ENCODE data around the gene KAT6B. TPM values are rescaled to one million over a fixed set of nuclear protein-coding genes. Genes with fewer than 3 reads are reported as not detected.

Gene KAT6B
- polyA plus RNA-seq, 3 donors = 41.7 to 49.7 (median 47.0) TPM

DNA sequence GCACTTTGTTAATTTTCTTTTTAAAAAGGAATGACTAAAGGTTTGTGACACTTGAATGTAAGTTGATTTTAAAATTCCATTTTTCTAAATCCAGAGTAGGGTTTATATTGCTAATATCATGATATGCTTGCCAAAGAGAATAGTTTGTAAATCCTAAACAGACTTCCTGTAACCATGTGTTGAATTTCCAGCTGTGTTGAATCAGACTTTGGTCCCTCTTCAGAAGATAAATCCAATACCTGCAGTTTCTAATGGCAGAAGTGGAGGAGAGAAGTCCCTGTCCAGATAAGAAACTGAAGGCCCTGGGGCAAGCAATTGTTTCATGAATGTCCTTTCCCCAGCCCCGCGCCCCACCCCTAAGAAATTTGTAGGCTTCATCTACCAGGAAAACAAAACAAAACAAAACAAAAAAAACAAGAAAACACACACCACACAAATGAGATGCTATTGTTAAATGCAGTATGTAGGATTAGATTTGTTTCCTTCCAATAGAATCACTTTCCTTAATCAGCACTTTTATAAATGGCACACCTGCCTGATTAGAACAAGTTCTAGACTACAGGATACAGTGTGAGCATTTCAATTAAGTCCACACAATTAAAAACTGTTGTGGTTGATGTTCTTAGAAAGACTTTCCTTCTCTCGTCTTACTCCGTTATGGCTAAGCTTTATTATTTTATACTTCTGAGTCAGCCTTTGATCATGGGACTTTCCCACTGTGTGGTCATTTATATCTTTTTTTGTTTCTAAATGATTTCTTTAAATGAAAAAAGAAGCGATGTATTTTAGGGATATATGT, 122.8 kb downstream of the KAT6B start:
- no peak for DNase-seq

DNA sequence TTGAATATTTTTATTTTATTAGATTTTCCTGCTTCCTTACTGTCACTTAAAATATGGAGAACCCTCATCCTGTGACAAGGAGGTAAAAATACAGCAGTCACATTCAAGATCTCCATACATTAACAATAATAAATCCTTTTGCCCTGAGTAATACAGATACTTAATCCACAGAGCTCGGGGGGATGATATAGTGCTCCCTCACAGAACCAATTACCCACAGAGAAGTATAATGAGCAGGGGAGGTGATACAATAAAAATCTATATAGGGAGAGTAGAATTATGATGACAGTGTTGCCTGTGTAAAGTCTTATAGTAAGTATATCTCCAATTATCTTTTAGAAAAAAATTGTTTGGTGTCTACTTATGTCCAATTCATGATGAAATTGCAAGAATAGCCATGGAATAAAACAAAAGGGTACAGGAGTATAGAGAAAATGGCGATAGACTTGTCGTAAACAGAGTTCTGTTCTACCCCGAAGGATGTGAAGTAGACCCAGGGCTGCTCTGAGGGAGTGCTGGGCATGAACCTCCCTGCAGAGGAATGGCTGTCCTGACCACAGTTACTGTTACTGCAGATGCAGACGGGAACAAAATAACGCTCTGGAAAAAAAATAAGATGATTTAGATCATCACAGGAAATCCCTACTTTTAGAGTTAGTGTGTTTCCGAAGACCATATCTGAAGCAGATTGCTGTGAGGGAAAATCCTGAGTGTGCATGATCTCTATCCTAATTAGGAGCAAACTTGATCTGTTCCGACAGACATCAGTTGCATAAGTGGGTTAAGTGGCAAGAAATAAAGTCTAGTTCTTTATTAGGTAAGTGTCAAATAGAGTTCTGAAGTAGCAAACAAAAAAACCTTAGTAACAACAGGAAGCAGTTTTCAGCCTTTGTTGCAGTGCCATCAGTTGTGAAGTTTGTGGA, 123.7 kb downstream of the KAT6B start:
- DNase-seq = no peak

GRCh38 chr10:74953214-74953613, 126.8 kb downstream of the KAT6B start:
- DNase-seq = no peak

DNA sequence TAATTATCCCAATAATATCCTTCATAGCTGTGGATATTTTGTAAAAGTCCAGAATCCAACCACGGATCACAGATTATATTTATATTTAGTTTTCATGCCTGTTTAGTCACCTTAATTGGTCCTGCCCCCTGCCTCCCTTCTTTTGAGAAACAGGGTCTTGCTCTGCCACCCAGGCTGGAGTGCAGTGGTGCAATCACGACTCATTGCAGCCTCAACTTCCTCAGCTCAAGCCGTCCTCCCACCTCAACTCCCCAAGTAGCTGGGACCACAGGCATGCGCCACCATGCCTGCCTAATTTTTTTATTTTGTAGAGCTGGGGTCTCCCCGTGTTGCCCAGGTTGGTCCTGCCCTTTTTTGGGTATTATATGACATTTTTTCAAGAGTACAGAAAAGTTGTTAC, 129.4 kb downstream of the KAT6B start:
- DNase-seq = no peak

DNA sequence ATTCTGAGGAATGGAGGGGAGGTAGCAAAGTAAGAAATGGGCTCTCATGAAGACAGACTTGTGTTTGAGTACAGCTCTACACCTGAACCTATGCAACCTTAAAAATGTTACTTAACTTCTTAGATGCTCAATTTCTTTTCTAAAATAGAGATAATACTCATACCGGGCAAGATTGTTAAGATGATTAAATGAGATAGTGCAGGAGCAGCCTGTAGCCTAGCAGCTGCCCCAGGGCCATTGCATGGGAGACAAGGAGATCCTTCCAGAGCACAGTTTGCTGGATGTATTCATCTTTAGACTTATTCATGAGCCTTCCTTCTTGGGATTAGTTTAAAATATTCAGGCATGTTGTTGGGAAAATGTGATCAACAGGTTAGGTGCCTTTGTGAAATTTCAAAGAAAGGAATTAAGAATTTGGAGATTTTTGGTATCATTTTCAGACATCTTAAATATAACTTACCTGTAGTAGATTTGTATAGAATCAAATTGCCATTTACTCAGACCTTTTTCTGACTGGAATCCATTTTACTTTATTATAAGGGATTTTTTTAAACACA, 130.2 kb downstream of the KAT6B start:
- no peak for DNase-seq

DNA sequence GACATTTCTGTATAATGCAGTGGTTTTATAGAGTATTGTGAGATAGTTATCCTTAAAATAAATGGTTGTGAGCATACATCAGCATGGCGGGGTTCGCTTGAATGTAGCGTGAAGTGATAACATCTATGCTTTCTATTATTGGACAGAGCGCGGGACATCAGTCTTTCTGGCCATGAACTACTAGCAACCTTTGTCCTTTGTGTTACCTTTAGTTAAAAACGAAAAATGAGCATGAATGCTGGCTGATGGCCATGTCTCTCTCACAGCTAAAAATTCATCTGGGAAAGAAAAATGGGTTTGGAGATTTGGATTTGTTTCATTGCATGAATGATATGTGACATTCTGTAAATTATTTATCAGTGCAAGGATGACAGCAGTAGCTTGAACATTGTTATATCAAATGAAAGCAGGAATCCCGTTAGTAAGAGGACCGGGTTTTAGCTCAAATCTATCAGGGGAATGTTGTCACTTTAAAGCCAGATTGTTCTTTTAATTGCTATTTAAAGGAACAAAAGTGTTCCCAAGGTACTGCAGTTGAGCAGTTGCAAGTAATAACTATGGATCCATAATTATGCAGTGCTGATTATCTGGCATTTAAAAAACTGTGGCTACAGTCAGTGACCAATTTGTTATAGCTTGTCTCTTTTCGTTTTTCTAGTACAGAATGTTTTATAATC, 131.0 kb downstream of the KAT6B start:
- no peak for DNase-seq

DNA sequence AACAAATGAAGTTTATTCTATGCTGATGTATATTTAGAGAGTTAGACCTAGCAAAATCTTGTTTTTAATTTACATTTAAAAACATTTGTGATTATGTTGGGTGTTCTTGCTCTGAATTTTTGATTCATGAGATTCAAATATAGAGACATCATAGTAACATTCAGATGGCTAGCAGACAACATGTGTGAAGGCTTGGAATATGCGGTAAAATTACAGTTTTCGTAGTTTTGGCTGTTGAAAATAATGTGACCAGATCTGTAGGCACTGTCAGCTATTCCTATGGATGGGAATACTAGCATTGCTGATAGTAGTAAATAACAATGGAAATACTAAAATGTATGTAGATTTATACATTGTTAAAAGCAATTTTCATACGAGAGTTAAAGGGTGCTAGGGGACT, 131.9 kb downstream of the KAT6B start:
- DNase-seq = no peak

DNA sequence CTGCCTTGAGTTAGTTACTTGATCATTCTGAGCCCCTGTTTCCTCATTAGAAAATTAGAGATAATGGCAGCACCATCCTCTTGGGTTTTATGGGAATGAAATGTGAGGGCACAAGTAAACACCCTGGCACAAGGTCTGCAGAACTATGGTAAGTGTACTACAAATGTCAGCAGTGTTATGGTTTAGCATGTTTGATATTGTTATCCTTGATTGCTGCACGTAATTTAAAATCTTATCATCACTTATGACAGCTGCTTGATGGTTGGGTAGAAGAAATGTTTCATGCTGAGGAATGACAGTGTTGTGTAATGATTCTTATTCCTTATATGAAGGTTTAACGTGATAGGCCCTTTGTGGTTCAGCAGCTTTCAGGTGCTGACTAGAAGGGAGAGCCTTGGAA, 134.3 kb downstream of the KAT6B start:
- no peak for DNase-seq

- no peak for DNase-seq
These were observed 136.1 kb downstream of the KAT6B start for GRCh38 chr10:74962517-74962916.

DNA sequence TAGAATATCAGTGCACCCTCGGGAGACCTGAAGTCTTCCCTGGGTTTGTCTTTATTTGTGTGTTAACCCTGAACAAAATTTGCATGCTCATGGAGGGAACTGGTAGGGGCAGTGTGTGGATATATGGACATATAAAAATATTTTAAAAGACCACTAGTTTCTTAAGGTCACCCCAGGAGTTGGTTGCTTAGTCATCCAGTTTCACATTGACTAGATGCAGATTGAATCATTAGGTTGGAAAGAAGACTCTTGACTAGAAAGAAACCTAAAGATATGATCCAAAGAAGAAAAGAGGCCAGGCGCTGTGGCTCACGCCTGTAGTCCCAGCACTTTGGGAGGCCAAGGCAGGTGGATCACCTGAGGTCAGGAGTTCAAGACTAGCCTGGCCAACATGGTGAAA, 137.1 kb downstream of the KAT6B start:
- DNase-seq = no peak

DNA sequence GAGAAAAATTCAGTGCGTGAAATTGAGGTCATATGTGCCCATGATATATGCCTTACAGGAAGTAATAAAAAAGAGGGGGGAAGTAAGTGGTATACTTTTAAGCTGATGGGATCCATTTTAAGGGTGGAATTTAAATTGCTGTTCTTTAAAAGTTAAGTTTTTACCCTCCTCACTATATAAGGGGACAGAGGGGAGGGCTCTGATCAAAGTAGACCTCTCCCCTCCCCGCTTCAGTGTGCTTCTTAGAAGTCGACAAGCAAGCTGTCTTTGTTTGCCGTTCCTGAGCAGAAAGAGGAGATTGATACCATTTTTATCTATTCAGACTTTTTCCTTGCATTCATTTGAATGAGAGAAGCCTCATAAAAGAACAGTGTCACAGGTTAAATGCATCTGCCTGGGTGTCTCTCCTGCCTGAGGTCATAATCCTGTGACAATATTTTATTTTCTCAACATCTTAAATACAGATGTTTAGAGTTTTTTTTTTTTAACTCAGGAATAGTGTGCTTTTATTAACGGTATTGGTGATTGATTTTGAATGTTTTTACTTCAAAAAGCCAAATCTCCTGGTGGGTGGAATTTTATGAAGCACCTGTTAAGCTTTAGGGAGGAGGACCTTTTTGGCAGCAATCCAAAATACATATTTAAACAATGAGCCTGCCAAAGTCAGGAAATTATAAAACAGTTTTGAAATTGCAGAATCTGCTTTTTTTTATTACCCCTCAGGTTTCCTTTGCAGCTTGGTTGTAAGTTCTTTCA, 141.7 kb downstream of the KAT6B start:
- DNase-seq = no peak

- DNase-seq = no peak
These were observed 142.3 kb downstream of the KAT6B start for GRCh38 chr10:74968667-74969061.

GRCh38 chr10:74969093-74969492, 142.7 kb downstream of the KAT6B start:
- no peak for DNase-seq

DNA sequence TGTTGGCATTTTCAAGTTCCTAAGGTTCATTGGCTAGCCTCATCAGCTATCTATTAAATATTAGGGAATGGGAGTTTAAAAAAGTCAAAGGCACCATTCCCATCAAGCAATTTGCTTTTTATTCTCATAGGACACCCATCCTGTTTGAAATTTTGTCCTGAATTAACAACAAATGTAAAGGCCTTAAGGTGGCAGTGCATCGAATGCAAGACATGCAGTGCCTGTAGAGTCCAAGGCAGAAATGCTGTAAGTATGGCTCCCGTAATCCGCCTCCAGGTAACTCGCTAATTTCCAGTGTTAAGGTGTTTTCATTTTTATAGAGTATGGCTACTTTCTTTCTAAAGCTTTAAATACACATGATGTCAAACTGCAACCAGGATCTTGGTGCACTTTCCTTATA, 143.1 kb downstream of the KAT6B start:
- DNase-seq = no peak

GRCh38 chr10:74973741-74974392, 147.5 kb downstream of the KAT6B start:
- no peak for DNase-seq

- no peak for DNase-seq
These were observed 149.4 kb downstream of the KAT6B start for GRCh38 chr10:74975758-74976157.

GRCh38 chr10:74976565-74976964, 150.2 kb downstream of the KAT6B start:
- DNase-seq = no peak

- no peak for DNase-seq
These were observed 150.7 kb downstream of the KAT6B start for GRCh38 chr10:74977072-74977471.

GRCh38 chr10:74977913-74978847, 151.8 kb downstream of the KAT6B start:
- no peak for DNase-seq
